Hepatocyte (in vitro differentiated cells): Measurements from ENCODE around the gene CHST3.

Experiments
- CTCF ChIP-seq: fragments of 200-600 bp; sonication (generic); IDR thresholded peaks from 2 replicates; pipeline ENCODE4 v1.5.1; 2016; ENCODE audit warnings: antibody characterized with exemption, mild to moderate bottlenecking; ENCODE audit not compliant: poor library complexity
- EZH2 ChIP-seq: fragments of 200-600 bp; sonication (generic); IDR thresholded peaks from 2 replicates; pipeline ENCODE4 v1.6.1; 2016; ENCODE audit warnings: antibody characterized with exemption, mild to moderate bottlenecking, borderline replicate concordance
- EZH2phosphoT487 ChIP-seq: fragments of 200-600 bp; sonication (generic); IDR thresholded peaks from one replicate; pipeline ENCODE4 v1.6.1; 2018; ENCODE audit warnings: antibody characterized with exemption, mild to moderate bottlenecking, low read depth, moderate library complexity; ENCODE audit not compliant: unreplicated experiment, severe bottlenecking

- TF ChIP-seq CTCF (no peak), EZH2 (no peak), EZH2phosphoT487 (no peak)
Measured at GRCh38 chr10:71941318-71941717, 22.9 kb upstream of the CHST3 start.
